GM12892 (cell line): ENCODE results near the gene WDR64.
"Not testable (repeated sequence)": the region's sequence is repeated elsewhere in the genome, so short reads cannot be mapped to it uniquely, and the experiment has no call there.

Source experiments
- DNase-seq: peaks from one replicate; pipeline ENCODE4 v3.0.0; 2011; ENCODE audit not compliant: insufficient read length
- FAIRE-seq: peaks from 2 replicates; lab custom pipeline; 2011; peaks lifted over from hg19 to GRCh38; lab: Jason Lieb, UNC
- POLR2A ChIP-seq: IDR thresholded peaks from 2 replicates; pipeline ENCODE4 v1.6.1; 2011; ENCODE audit warnings: low read depth, low read length, control low read depth
- POLR2AphosphoS5 ChIP-seq: IDR thresholded peaks from 2 replicates; pipeline ENCODE4 v1.6.1; 2011; ENCODE audit warnings: low read depth, low read length, control low read depth
- TAF1 ChIP-seq: IDR thresholded peaks from 2 replicates; pipeline ENCODE4 v1.6.1; 2011; ENCODE audit warnings: low read depth, mild to moderate bottlenecking, control low read depth, low read length, borderline replicate concordance

The WDR64 gene

GRCh38 chr1:241695246-241696171 is 43.4 kb downstream of the WDR64 start:
- no peak for FAIRE-seq
- DNase-seq, result no peak
- TF ChIP-seq POLR2A, result no peak
- no peak for TF ChIP-seq TAF1

- FAIRE-seq (no peak), DNase-seq (no peak)
- TF ChIP-seq POLR2A, result no peak
- no peak for TF ChIP-seq TAF1
- no peak for TF ChIP-seq POLR2AphosphoS5
Measured at GRCh38 chr1:241696172-241696814, 44.2 kb downstream of the WDR64 start.

DNA sequence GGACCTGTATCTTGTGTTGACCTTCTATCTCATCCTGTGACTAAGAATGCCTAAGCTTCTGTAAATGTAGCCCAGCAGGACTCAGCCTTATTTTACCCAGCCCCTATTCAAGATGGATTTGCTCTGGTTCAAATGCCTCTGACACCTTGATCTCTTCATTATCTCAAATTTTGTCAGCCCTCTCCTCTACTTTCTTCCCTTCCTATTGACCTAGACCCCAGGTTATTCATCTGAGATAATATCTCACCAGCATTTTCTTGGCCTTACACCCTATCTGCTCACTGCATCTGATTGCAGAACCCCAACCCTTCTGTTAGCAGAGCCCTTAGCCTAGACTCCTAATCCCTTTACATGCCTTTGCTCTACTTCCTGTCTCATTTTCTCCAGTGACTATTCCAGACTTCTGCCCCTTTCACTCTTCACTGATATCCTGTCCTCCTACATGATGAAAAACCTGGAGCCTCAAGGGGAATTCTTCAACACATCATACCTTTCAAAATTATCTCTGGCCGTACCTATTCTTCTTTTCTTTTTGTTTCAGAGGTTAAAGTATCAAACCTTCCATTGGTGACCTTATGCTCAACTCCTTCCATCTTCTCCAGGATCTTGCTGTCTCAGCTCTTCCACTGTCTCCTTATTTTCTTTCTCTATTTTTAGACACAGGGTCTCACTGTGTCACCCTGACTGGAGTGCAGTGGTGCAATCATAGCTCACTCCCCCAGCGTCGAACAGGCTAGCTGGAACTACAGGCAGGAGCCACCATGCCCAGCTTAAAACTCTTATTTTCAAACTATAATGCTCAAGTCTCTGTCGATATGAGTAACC is 44.9 kb downstream of the WDR64 start:
- no peak for TF ChIP-seq POLR2AphosphoS5
- no peak for TF ChIP-seq TAF1
- TF ChIP-seq POLR2A, result no peak
- no peak for FAIRE-seq
- no peak for DNase-seq

DNA sequence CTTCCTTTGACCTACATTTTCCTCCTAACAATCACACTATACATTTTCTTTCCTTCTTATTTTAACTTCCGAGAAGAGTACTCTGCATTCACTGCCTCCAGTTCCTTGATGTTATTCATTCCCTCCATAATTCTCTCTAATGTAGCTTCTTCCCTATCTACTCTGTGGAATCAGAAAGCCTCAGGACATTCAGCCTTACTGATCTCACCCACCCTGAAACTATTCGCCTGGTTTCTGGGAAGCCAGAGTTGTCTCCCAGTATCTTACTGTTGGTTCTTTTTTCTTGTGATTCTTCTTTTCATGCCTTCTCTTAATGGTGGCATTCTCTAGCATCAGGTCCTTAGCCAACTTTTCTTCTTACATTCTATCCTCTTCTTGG is 45.5 kb downstream of the WDR64 start:
- DNase-seq (no peak), FAIRE-seq (no peak)

DNA sequence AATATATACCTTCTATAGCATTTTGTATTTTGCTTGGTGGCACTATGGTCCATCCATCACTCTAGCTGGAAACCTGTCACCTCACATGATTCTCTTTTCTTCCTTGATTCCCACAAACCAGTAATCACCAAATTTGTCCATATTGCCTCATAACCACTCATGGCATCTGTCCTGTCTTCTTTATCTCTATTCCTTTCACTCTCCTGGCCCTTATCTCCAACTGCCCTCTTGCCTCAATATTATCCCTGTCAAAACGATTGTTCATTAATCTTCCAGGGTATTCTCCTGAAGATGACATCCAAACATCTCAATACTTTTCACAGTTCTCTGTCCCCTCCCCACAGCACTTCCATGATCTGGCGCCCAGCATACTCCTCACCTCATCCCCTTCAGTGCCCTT is 46.1 kb downstream of the WDR64 start:
- no peak for DNase-seq
- FAIRE-seq, result no peak
- TF ChIP-seq POLR2A, result no peak

More for the DNA sequence above, 45.5 kb downstream of the WDR64 start:
- TF ChIP-seq POLR2A (no peak), TAF1 (no peak), POLR2AphosphoS5 (no peak)

DNA sequence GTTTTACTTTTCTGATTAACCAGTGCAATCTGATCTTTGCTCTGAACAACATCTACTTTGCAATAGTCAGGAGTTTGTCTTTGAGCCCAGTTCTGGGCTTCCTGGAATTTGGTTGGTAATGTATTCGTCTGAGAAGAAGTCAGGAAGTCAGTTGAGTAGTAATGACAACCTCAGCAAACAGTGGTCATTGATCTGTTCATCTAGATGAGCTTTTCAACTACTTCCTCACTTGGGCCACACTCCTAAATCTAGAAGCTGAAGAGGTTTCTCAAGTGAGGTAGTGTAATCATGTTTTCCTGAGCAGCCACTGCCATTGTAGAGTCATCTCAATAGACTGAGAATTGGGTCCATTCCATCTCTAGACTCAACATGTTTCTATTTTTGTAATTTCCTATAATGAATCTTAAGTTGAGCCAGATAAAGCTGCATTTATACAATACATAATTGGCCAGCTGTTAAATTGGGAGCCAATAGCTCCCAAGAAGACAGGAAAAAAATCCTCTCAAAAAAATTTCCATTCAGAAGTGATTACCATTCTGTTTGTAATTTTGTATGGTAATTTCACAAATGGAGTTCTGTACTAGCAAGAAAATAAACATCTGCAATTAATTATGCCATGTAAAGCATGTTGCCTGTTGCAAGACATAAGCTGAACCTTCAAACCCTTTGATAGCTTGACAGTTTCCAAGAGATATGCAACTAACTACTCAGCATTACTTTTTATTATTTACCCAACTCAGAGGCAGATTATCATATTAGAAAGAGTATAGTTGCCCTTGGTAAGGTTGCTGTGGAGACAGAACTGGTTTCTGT is 49.6 kb downstream of the WDR64 start:
- DNase-seq, result no peak
- no peak for FAIRE-seq

GRCh38 chr1:241702442-241703373 is 50.6 kb downstream of the WDR64 start:
- DNase-seq (no peak), FAIRE-seq (no peak)

More for the DNA sequence above, 49.6 kb downstream of the WDR64 start:
- TF ChIP-seq TAF1 (no peak), POLR2A (no peak), POLR2AphosphoS5 (no peak)

GRCh38 chr1:241703739-241704138 is 51.7 kb downstream of the WDR64 start:
- not testable (repeated sequence) for FAIRE-seq, DNase-seq

More at GRCh38 chr1:241702442-241703373, 50.6 kb downstream of the WDR64 start:
- TF ChIP-seq TAF1 (no peak), POLR2A (no peak), POLR2AphosphoS5 (no peak)

GRCh38 chr1:241706257-241706656 is 54.2 kb downstream of the WDR64 start:
- TF ChIP-seq POLR2AphosphoS5 (no peak), POLR2A (no peak), TAF1 (no peak)
- DNase-seq, result no peak
- FAIRE-seq, result no peak

DNA sequence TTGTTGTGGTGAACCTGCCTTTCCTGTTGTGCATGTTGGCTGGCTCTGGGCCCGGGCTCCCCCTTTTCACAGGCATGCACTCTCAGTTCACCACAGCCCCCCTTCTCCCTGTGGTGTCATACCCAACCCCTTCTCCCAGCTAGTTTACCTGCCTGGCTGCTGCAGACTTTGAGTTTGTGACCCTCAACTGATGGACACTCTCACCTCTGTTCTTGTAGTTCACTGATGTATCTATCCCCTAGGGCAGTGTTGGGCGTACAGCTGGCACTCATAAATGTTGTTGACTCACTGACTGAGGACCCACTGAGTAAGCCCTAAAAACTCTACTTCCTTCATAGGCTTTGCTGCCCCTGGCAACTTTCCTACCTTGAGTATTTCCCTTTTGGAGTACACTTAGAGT is 54.9 kb downstream of the WDR64 start:
- no peak for TF ChIP-seq TAF1
- no peak for TF ChIP-seq POLR2A
- TF ChIP-seq POLR2AphosphoS5, result no peak
- DNase-seq, result no peak
- no peak for FAIRE-seq
